HEK293 (cell line): Measurements from ENCODE around the gene STIL.

ENCODE experiments used
- ELK4 ChIP-seq: IDR thresholded peaks from 2 replicates; pipeline ENCODE4 v1.6.1; 2011; ENCODE audit warnings: mild to moderate bottlenecking, low read depth, low read length, borderline replicate concordance
- IKZF3 ChIP-seq: fragments of 450-650 bp; IDR thresholded peaks from 2 replicates; pipeline ENCODE4 v1.5.0; 2018; ENCODE audit warnings: missing biosample characterization, mild to moderate bottlenecking, missing genetic modification characterization, moderate library complexity
- KLF1 ChIP-seq: fragments of 450-650 bp; formaldehyde crosslinking; IDR thresholded peaks from 2 replicates; pipeline ENCODE4 v1.5.1; 2016; ENCODE audit warnings: missing biosample characterization, missing genetic modification characterization
- KLF8 ChIP-seq: fragments of 450-650 bp; formaldehyde crosslinking; IDR thresholded peaks from 2 replicates; pipeline ENCODE4 v1.5.1; 2016; ENCODE audit warnings: missing biosample characterization, missing genetic modification characterization
- SETDB1 ChIP-seq: IDR thresholded peaks from one replicate; pipeline ENCODE4 v1.6.1; 2017; ENCODE audit warnings: mild to moderate bottlenecking, low read length, moderate library complexity, mixed read lengths; ENCODE audit not compliant: insufficient read length
- SP7 ChIP-seq: fragments of 450-650 bp; formaldehyde crosslinking; IDR thresholded peaks from 2 replicates; pipeline ENCODE4 v1.5.1; 2016; ENCODE audit warnings: missing biosample characterization, missing genetic modification characterization
- ZBTB11 ChIP-seq: fragments of 450-650 bp; formaldehyde crosslinking; conservative IDR thresholded peaks from 2 replicates; pipeline ENCODE4 v1.5.1; 2016; ENCODE audit warnings: low read depth, missing biosample characterization, missing genetic modification characterization
- ZBTB20 ChIP-seq: fragments of 450-650 bp; formaldehyde crosslinking; IDR thresholded peaks from 2 replicates; pipeline ENCODE4 v1.5.1; 2016; ENCODE audit warnings: missing biosample characterization, missing genetic modification characterization
- ZIC2 ChIP-seq: fragments of 450-650 bp; formaldehyde crosslinking; IDR thresholded peaks from 2 replicates; pipeline ENCODE4 v1.5.1; 2016; ENCODE audit warnings: missing biosample characterization, missing genetic modification characterization
- ZNF133 ChIP-seq: fragments of 450-650 bp; formaldehyde crosslinking; IDR thresholded peaks from 2 replicates; pipeline ENCODE4 v1.5.1; 2016; ENCODE audit warnings: missing biosample characterization, missing genetic modification characterization
- ZNF184 ChIP-seq: fragments of 450-650 bp; IDR thresholded peaks from 2 replicates; pipeline ENCODE4 v1.5.1; 2018; ENCODE audit warnings: missing biosample characterization, mild to moderate bottlenecking, missing genetic modification characterization
- ZNF214 ChIP-seq: fragments of 450-650 bp; formaldehyde crosslinking; IDR thresholded peaks from 2 replicates; pipeline ENCODE4 v1.5.1; 2017; ENCODE audit warnings: missing biosample characterization, mild to moderate bottlenecking, missing genetic modification characterization, borderline replicate concordance
- ZNF23 ChIP-seq: fragments of 450-650 bp; formaldehyde crosslinking; IDR thresholded peaks from 2 replicates; pipeline ENCODE4 v1.5.1; 2016; ENCODE audit warnings: missing biosample characterization, missing genetic modification characterization, borderline replicate concordance
- ZNF24 ChIP-seq: fragments of 450-650 bp; formaldehyde crosslinking; IDR thresholded peaks from 2 replicates; pipeline ENCODE4 v1.5.1; 2016; ENCODE audit warnings: missing biosample characterization, missing genetic modification characterization
- ZNF266 ChIP-seq: fragments of 450-650 bp; formaldehyde crosslinking; IDR thresholded peaks from 2 replicates; pipeline ENCODE4 v1.5.1; 2016; ENCODE audit warnings: missing biosample characterization, missing genetic modification characterization, low read depth
- ZNF274 ChIP-seq, 2 experiments: fragments of 200-500 bp in 1 of 2; fragments of 450-650 bp in 1 of 2; sonication (Bioruptor generic) in 1 of 2; formaldehyde crosslinking in 1 of 2; IDR thresholded peaks; 2 replicates each; pipeline versions ENCODE4 v1.5.1 to v1.6.1; 2014 to 2016; ENCODE audit warnings: borderline replicate concordance in 1 of 2, inconsistent platforms in 1 of 2, low read length in 1 of 2, missing biosample characterization in 1 of 2, missing genetic modification characterization in 1 of 2
- ZNF394 ChIP-seq: fragments of 450-650 bp; formaldehyde crosslinking; IDR thresholded peaks from 2 replicates; pipeline ENCODE4 v1.5.1; 2016; ENCODE audit warnings: missing biosample characterization, missing genetic modification characterization, mild to moderate bottlenecking, moderate library complexity, borderline replicate concordance
- ZNF416 ChIP-seq: fragments of 450-650 bp; formaldehyde crosslinking; IDR thresholded peaks from 2 replicates; pipeline ENCODE4 v1.5.1; 2016; ENCODE audit warnings: missing biosample characterization, missing genetic modification characterization
- ZNF473 ChIP-seq: fragments of 450-650 bp; formaldehyde crosslinking; IDR thresholded peaks from 2 replicates; pipeline ENCODE4 v1.5.1; 2017; ENCODE audit warnings: missing biosample characterization, missing genetic modification characterization
- ZNF518A ChIP-seq: fragments of 450-650 bp; formaldehyde crosslinking; conservative IDR thresholded peaks from 2 replicates; pipeline ENCODE4 v1.5.1; 2016; ENCODE audit warnings: low read depth, missing biosample characterization, missing genetic modification characterization
- ZNF571 ChIP-seq: fragments of 450-650 bp; formaldehyde crosslinking; IDR thresholded peaks from 2 replicates; pipeline ENCODE4 v1.5.0; 2017; ENCODE audit warnings: missing biosample characterization, missing genetic modification characterization
- ZNF585B ChIP-seq: fragments of 450-650 bp; formaldehyde crosslinking; IDR thresholded peaks from 2 replicates; pipeline ENCODE4 v1.5.1; 2016; ENCODE audit warnings: missing biosample characterization, missing genetic modification characterization
- ZNF610 ChIP-seq: fragments of 450-650 bp; formaldehyde crosslinking; IDR thresholded peaks from 2 replicates; pipeline ENCODE4 v1.5.1; 2016; ENCODE audit warnings: missing biosample characterization, missing genetic modification characterization, borderline replicate concordance
- ZNF623 ChIP-seq: fragments of 450-650 bp; formaldehyde crosslinking; IDR thresholded peaks from 2 replicates; pipeline ENCODE4 v1.5.1; 2016; ENCODE audit warnings: missing biosample characterization, missing genetic modification characterization
- ZNF664 ChIP-seq: fragments of 450-650 bp; formaldehyde crosslinking; IDR thresholded peaks from 2 replicates; pipeline ENCODE4 v1.5.1; 2016; ENCODE audit warnings: missing biosample characterization, missing genetic modification characterization
- ZNF785 ChIP-seq: fragments of 450-650 bp; formaldehyde crosslinking; IDR thresholded peaks from 2 replicates; pipeline ENCODE4 v1.5.1; 2016; ENCODE audit warnings: missing biosample characterization, missing genetic modification characterization
- ZNF830 ChIP-seq: fragments of 450-650 bp; IDR thresholded peaks from 2 replicates; pipeline ENCODE4 v1.5.0; 2018; ENCODE audit warnings: missing biosample characterization, missing genetic modification characterization, low read depth, mild to moderate bottlenecking, moderate library complexity
- ZNF837 ChIP-seq: fragments of 450-650 bp; formaldehyde crosslinking; IDR thresholded peaks from 2 replicates; pipeline ENCODE4 v1.5.1; 2016; ENCODE audit warnings: missing biosample characterization, missing genetic modification characterization
- ZSCAN18 ChIP-seq: fragments of 450-650 bp; formaldehyde crosslinking; IDR thresholded peaks from 2 replicates; pipeline ENCODE4 v1.5.1; 2016; ENCODE audit warnings: missing biosample characterization, missing genetic modification characterization

Gene STIL

GRCh38 chr1:47313915-47314664, at the start of gene STIL (continued):
- TF ChIP-seq ZNF837 (no peak), KLF8 (peak; percentile 70; the same call in 1 of the 2 replicates), SETDB1 (peak; percentile 87), ZNF416 (no peak), ZNF184 (tag by site-specific recombination) (no peak), SP7 (tag by site-specific recombination) (peak; percentile 31; the same call in 1 of the 2 replicates), ZNF571 (tag by site-specific recombination) (no peak), ZNF133 (tag by site-specific recombination) (no peak), ZNF266 (tag by site-specific recombination) (no peak), ZNF23 (tag by site-specific recombination) (no peak), ZNF785 (no peak), ZIC2 (tag by site-specific recombination) (0 out of 2 replicates have a peak, but pooled peaks have one; percentile 4), IKZF3 (tag by site-specific recombination) (peak; percentile 86), ZSCAN18 (no peak), ELK4 (peak; percentile 87; the same call in 1 of the 2 replicates), ZBTB20 (peak; percentile 90), ZNF24 (tag by site-specific recombination) (no peak; the same call in 1 of the 2 replicates), ZNF473 (no peak), ZNF274 (IDR thresholded peaks at IDR 0.05; ENCODE audit: low read length) (no peak), ZNF274 (tag by site-specific recombination; IDR thresholded peaks at IDR 0.05; ENCODE audit: borderline replicate concordance) (no peak), ZBTB11 (tag by site-specific recombination) (peak; percentile 82), KLF1 (tag by site-specific recombination) (peak; percentile 28; the same call in 1 of the 2 replicates), ZNF623 (tag by site-specific recombination) (0 out of 2 replicates have a peak, but pooled peaks have one; percentile 19), ZNF394 (tag by site-specific recombination) (0 out of 2 replicates have a peak, but pooled peaks have one; percentile 8), ZNF518A (tag by site-specific recombination) (peak; percentile 77), ZNF585B (no peak), ZNF610 (tag by site-specific recombination) (peak; percentile 82; the same call in 1 of the 2 replicates), ZNF214 (tag by site-specific recombination) (no peak), ZNF664 (tag by site-specific recombination) (no peak), ZNF830 (tag by site-specific recombination) (no peak)
